HG02938 (cell line): ENCODE results near the gene UTP20.
A peak's percentile ranks its signal among the peaks of the same experiment; 100 is the strongest.

Experiments
- ATAC-seq: cut with Tn5 transposase; IDR thresholded peaks from one replicate; pipeline ENCODE4 v1.9.1; 2021; ENCODE audit warnings: mild to moderate bottlenecking, moderate library complexity; ENCODE audit not compliant: unreplicated experiment

Gene UTP20

DNA sequence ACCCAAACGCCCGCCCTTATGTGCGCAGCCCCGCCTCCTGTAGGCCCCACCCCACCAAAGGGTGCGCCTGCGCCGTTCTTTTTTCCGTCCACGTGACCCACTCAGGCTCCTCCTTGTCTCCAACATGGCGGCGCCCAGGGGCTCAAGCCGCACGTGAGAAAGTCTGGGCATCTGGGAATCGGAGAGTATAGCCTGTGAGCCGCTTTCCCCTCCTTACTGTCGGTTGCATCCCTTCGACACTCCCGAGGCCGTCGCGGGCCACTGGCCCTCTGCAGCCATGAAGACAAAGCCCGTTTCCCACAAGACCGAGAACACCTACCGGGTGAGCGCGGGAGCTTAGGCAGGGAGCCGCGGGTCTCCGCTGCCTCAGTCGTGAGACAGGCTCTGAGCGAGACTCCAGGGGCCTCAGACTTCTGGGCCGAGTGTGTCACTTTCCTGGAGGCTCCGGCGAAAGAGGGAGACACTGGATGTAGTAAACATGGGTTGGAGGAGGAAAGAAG lies at the start of gene UTP20:
TSS of gene UTP20 (plus strand) at position 100 of the 500 bp plus-strand sequence. CDS start at position 278, 178 bp downstream.
- ATAC-seq: peak; percentile 99

DNA sequence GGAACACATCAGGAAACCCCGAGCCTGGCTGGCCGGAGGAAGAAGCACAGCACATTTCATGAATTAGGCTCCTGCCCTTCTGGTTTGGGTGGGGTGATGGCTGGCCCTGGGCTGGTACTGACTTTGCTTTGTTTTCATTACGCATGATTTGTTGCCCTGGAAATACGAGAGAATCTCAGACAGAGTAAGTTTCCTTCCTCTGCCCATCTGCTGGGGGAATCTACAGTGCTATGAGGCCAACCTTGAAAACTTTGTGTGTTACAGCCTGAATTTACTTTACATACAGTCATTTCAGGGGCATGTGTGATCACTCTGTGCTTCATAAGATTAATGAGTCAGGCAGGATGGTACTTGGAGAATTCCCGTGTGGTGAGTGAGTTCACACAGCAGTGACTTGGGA lies 49.4 kb upstream of the UTP20 start:
- ATAC-seq: no peak

DNA sequence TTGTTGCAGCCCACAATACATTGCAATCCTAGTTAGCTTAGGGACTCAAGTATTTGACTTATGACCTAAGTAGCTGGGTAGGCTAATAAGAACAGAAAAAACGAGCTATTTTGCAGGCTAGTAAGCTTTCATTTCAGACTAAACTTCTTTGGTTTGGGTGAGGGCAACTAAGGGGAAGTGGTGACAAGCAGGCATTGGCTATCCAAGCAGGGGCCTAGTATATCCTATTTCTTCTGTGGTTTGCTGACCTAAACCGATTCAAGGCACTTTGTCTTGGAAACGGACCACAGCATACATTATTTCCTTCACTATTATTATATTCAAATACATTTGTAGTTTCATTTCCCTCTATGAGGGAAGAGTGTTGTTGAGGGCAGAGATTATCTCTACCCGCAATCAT lies 48.3 kb upstream of the UTP20 start:
- ATAC-seq: no peak

DNA sequence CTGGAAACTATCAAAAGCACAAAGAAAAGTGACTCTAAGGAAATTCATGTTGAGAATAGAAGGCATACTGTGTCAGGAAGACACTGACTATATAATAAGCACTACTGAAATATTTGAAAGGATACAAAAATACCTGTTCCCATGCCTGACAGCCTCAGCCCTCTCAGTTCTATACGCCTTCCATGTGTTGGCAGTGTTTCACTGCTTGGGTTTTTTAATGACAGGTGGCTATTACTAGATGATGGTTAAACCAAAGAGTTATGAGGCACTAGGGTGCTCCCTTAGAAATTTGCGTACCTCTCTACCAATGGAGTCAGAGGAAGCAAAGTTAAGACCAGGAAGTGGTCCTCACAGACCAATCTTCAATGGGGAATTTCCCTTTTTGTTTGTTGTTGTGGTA lies 44.2 kb upstream of the UTP20 start:
- no peak for ATAC-seq

DNA sequence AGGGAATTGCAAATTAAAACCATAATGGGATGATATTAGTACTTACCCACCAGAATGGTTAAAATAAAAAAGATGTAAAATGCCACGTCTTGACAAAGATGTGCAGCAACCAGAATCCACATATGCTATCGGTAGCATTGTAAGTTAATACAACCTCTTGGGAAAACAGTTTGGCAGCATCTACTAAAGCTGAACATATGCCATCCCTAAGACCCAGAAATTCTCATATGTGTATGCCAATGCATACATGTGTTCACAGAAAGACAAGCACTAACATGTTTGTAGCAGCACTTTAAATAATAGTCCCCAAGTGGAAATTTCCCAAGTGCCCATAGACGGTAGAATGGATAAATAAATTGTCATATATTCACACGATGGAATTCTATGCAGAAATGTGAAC lies 41.6 kb upstream of the UTP20 start:
- ATAC-seq: no peak

DNA sequence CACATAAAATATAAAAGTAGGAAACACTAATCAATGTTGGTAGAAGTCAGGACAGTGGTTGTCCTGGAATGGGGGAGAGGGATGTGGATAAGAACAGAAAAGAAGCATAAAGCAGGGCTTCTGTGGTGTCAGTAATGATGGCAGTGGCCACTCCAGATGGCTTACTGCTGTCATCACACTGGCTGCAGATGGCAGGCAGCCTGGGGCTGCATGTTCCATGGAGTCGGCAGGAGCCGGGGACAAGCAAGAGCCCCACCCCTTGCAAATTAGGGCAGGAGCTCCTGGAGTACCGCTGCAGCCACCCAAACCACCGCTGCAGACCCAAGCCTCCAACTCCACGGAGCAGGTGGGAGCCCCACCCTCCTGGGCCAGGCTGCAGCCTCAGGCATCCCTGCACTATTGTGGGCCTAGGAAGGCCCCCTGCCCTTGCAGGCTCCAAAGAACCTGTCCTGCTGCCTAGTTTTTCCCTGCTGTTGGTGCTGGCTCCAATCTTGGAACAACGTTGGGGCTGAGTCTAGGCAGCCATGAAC lies 41.0 kb upstream of the UTP20 start:
- no peak for ATAC-seq

DNA sequence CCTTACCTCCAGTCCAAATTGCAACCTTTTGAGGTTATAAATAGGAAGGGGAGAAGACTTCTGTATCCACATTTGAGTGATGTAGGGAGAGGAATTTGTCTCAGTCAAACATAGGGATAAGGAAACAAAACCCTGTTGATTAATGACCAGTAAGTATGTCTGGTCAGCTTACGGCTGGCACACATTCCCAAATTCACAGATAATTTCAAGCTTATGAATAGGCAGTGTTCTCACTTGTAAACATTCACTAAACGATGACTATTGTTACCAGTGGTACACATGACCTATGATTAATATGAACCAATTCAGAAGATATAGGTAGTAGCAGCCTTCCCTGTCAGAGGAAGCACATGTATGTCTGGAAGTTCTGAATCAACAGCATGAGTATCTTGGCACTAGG lies 36.8 kb upstream of the UTP20 start:
- ATAC-seq: no peak

DNA sequence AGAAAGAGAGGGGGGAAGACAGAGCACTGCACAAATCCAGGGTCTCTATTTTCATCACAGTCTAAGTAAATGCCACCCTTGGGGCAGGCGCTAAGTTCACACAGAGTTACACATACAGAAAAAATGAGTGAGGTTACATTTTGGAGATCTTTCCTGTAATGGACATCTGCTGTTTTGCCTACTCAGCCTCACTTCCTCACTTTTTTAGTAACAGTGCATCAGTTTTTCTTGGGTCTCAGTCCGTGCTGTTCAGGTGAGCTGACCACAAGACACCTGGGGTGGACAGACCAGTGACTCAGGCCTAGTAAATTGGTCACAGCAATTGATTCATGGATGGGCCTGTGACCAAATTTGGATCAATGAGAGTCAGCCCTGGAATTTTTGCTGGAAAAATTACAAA lies 36.3 kb upstream of the UTP20 start:
- ATAC-seq: no peak

DNA sequence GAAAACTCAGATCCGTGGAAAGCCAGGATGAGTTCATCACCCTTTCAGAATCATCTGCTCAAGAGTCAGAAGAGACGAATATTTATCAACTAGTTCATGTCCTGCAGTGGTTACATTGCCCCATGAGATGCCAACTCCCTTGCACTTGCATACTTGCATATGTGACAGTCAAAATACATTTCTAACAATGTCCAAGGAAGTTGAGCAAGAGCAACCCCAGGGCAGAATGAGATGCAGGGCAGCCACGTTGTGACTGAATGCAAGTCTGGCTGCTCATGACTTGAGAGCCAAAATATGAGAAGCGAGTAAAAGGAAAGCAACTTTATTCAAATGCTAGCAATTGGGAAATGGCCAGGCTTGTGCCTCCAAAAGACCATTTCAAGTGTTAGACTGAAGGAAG lies 23.6 kb upstream of the UTP20 start:
- ATAC-seq: no peak

DNA sequence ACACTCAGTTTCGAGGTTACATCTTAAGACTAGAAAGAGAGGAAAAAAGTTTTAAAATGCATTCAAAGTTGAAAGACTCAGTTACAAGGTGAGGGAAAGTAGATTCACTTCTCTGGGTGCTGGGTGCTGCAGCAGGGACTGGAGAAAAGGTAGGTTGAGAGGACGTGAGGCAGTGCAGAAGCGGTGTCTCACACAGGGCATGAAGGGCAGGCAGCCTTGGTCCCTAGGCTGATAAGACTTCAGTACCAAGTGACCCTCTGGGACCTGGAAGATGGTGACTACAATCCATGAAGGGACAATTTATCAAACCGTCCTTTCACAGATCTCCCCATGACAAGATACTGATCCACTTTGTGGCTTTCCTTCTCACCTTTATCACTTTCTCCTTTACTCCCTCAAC lies 22.5 kb upstream of the UTP20 start:
- no peak for ATAC-seq

DNA sequence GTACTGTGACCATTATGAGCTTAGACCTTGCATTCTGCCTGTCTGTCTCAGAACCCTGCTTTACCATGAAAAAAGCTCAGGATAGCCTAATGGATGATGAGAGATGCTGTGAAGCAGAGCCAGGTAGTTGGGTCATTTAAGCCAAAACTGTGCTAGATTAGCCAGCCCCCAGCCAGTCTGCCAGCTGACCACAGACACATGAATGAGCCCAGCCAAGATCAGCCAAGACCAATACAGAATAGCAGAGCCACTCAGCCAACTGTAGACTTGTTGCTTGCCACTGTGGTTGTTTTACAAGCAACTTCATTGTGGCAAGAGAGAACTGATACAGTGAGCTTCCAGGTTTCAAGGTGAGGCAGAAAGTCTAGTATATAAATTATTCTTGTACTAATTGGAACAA lies 12.8 kb upstream of the UTP20 start:
- no peak for ATAC-seq

DNA sequence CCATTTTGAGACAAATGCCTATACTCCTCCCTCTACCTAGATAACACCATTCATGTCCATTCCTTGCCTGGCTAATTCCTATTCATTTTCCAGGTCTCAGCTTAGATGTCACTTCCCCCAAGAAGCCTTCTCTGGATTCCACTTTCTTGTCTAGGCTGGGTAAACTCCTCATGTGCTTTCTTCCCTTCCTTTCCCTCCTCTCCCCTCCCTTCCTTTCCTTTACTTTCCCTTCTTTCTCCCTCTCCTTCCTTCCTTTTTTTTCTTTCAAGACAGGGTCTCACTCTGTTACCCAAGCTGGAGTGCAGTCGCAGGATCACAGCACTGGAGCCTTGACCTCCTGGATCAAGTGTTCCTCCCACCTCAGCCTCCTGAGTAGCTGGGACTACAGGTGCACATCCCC lies 3.5 kb upstream of the UTP20 start:
- ATAC-seq: no peak

DNA sequence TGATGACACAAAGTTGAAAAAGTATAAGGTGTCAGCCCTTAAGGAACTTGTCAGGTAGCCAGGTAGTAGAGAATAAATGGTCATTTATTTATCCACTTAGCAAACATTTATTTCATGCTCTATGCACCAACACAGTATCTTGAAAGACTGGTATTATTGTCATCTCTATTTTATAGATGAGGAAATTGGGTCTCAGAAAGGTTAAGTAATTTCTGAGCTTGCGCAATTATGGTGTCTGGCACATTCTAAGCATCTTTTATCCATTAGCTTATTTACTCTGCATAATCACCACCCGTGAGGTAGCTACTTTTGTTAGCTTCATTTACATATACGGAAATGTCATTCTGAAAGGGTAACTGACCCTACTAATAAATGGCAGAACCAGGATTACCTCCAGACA lies 2.5 kb upstream of the UTP20 start:
- ATAC-seq: no peak

DNA sequence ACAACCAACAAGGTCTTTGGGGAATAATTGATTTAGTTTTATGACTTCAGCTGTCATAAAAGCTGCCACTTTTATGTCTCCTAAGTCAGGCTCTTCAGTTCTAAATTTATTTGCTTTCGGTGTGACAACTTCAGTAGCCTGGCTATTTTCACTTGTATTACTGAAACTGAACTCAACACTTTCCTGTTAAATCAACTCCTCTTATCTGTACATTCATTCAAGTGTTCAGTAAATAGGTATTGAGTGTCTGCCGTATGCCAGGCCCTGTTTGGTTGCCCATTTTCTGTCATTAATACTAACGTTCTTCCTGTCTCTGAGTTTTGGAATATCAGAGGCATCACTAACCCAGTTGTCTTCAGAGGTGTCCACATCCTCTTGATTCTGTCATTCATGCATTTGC lies 7.5 kb downstream of the UTP20 start:
- ATAC-seq: no peak

DNA sequence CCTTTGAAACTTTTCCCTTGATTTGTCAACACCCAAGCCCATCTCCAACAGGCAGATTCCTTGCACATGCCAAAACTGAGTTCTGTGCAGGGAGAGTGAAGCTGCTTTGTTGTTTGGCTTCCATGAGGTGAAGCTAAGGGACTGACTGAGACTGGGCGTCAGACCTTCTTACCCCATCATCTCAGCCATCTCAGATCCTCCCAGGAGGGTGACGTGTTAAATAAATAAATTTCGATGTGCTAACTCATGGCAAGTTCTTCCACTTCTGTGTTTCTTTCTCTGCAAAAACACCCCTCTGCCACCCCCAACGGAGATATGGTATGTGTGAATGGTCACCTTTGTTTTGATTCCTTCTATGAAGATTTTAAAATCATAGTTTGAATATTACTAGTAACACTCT lies 17.8 kb downstream of the UTP20 start:
- no peak for ATAC-seq

DNA sequence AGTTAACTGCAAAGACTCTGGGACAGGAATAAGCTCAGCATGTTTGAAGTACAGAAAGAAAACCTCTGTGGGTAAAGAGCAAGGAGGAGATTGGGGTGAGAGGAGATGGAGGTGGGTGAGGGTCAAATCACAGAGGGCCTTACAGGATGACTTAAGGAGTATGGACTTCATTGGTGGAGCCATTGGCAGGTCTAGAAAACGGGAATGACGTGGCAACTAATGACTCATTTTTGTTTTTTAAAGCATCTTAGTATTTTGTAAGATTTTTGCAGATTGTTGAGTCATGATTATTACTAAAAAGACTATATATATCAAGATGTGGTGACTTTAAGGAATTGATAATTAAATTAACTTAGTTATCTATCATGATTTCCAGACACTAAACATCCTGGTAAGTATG lies 18.5 kb downstream of the UTP20 start:
- no peak for ATAC-seq

DNA sequence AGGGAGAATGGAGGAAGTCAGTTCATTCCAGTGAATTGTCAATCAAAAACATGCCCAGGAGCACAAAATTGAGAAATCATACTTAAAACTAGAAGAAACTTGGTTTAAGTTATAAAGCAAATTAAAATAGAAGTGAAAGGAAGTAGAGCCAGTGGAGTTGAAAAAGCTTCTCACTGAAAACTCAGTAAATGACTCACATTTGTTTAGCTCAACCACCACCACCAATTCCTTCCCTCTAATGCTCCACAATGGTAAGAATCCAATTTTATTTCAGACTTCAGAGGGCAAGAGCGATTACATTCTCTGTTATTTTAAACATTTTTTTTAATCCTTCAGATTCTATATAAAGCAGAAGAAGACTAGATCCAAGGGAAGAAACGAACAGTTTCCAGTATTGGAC lies 19.4 kb downstream of the UTP20 start:
- no peak for ATAC-seq

DNA sequence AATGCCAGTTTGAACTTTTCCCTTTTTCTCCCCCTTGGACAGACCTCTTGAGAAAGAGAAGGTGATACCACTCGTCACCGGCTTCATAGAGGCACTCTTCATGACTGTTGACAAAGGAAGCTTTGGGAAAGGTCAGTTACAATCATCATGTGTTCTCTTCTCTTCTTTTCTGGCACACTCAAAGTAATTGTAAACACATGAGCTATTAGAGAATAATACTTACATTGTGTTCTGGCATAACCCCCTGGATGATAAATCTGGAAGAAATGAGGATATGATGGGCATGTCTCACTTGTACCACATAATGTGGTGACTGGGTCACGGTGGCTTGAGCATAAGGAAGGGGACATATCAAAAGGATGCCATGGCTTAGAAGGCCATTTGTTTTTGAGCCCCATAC lies 20.0 kb downstream of the UTP20 start:
- no peak for ATAC-seq

DNA sequence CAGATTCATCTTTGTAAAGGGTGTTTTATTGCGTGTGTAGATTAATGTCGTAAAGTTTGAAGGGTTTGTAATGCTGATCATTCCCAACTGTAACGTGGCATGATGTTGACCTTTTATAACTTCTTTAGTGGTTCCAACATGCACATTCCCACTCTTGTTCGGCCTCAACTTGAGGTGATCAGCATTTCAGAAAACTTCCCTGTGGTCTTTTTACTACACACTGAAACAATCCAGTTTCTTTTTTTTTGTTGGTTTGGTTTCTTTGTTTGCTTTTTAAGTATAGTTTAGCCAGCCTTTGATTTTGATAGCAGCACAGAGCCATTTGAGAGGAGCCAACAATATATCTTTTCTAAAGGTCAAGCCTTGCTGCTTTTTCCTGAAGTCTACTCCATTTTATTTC lies 22.8 kb downstream of the UTP20 start:
- no peak for ATAC-seq

DNA sequence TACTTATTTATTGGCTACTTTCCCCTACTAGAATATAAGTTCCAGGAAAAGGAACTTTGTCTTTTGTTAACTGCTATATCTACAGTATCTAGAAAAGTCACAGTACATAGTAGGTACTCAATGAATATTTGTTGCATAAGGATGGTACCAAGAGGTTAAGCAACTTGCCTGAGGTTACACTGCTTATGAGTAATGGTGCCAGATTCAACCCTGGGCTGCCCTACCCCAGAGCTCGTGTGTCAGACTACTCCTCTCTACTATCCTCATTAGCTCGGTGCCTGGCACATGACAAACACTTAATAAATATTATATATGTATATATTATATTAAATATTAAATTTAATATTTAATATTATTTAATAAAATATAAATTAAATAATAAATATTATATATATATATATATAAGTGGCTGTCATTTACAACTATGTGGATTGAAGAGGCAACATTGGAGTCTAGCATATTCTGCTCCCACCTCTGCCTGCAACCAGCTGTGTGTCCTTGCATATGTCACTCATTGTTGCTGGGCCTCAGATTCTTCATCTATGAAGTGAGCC lies 25.4 kb downstream of the UTP20 start:
- no peak for ATAC-seq

DNA sequence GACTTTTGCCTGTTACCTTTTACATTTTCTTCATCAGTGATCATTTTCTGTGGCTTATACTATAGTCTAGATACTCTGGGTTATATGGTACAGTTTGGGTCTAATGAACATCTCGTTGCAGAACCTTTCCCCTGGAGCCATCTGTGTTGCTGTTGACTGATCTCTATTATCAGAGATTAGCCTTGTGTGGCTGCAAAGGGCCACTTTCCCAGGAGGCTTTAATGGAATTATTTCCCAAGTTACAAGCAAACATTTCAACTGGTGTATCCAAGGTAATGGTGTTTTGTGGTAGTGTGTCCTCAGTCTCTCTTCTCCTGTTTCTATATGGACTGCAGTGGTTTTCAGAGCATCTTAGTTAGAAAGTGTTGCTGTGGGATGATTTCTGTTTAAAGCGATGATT lies 25.9 kb downstream of the UTP20 start:
- no peak for ATAC-seq

DNA sequence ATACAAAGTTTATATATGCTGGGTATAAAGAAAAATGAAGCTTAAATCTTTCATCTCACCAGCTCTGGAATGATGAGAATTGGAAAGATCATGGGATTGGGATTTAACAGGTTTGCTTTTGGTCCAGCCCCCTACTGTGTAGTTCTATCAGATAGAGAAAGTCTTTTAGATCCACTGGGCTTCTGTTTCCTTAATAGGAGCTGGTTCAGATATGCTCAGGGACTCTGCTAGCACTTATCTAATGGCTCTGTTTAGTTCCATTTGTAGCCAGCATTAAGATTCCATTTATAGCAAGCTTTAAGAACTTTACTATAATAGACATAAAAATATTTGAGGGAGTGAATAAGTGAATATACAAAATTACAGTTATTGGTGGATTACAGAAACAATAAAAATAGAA lies 42.6 kb downstream of the UTP20 start:
- no peak for ATAC-seq

DNA sequence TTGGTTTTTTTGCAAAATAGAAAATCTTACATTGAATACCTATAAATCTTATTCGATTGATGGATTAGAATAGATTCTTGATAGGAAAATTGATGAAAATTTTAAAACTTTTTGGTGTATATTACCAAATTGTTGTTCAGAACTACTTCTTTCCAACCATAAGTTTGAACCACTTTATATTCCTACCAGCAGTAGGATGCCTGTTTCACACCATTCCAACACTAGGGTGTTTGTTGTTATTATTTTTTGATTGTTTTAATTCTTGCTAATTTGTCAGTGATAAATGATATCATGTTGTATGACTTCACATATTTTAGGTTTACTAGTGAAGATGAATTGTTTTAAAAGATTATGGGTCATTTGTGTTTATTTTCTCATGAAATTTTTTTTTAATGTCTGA lies 43.4 kb downstream of the UTP20 start:
- ATAC-seq: no peak
